Measurements from ENCODE around the gene PTPRCAP. TPM values are rescaled to one million over a fixed set of nuclear protein-coding genes. Genes with fewer than 3 reads are reported as not detected.

Gene PTPRCAP
- total RNA-seq, 1 experiment from 2014 or later: 0.15 TPM

DNA sequence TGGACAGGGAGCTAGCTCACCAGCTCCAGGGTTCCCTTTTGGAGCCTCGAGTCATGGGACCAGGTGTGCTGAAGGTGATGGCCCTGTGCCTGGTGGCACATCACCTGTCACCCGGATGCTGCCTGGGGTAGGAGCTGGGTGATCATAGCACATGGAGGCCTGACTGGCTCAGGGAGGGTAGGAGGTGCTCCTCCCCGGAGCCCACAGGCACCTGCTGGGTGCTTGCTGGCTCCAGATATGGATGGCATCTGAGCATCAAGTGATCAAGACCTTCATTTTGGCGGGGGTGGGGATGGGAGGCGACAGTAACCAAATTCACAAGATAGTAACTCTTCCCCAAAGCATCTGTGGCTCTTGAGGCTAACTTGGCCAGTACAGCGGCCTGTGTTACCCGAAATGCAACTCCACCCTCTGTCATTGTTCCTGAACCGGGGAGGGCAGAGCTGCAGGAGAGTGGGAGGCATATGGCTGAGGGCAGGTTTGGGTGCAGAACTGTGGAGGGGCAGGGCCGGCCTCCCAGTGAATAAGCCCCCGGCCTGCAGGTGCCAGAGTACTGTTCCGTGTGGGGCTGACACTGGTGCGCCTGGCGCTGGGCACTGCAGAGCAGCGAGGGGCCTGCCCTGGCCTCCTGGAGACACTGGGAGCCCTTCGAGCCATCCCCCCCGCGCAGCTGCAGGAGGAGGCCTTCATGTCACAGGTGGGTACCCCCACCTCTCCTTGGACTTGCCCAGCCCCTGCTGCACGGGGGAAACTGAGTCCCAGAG is 28.9 kb downstream of the PTPRCAP start:
- no peaks in the 10 kb centered on the region for H3K27me3 ChIP-seq (ENCODE audit: low read length)
- H3K4me2 ChIP-seq (ENCODE audit: low read length): no peak overlapping the region
- H3K27ac ChIP-seq (ENCODE audit: low read length): no peak overlapping the region
- POLR2A ChIA-PET (ENCODE audit: unreplicated experiment): interaction anchor here (0.7 kb wide), 1 partner anchor 114 kb away, joined by 4 read pairs; no protein-coding TSS in a partner anchor
- H3K4me1 ChIP-seq (ENCODE audit: insufficient read depth, low read length): no peaks in the 10 kb centered on the region; the same call in 1 of the 2 replicates
- H3K9me2 ChIP-seq (replicated peaks; ENCODE audit: low read length): no peaks in the 10 kb centered on the region
- no peaks in the 10 kb centered on the region for H3K9me3 ChIP-seq (ENCODE audit: low read length)
- no peaks in the 10 kb centered on the region for H3K36me3 ChIP-seq (ENCODE audit: low read depth, low read length)
- CTCF ChIA-PET: no interaction called here
- no peak for TF ChIP-seq EZH2phosphoT487 (IDR thresholded peaks at IDR 0.05; ENCODE audit: borderline replicate concordance, low read length)
- TF ChIP-seq, protein P1, sequence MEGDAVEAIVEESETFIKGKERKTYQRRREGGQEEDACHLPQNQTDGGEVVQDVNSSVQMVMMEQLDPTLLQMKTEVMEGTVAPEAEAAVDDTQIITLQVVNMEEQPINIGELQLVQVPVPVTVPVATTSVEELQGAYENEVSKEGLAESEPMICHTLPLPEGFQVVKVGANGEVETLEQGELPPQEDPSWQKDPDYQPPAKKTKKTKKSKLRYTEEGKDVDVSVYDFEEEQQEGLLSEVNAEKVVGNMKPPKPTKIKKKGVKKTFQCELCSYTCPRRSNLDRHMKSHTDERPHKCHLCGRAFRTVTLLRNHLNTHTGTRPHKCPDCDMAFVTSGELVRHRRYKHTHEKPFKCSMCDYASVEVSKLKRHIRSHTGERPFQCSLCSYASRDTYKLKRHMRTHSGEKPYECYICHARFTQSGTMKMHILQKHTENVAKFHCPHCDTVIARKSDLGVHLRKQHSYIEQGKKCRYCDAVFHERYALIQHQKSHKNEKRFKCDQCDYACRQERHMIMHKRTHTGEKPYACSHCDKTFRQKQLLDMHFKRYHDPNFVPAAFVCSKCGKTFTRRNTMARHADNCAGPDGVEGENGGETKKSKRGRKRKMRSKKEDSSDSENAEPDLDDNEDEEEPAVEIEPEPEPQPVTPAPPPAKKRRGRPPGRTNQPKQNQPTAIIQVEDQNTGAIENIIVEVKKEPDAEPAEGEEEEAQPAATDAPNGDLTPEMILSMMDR (conservative IDR thresholded peaks at IDR 0.05; ENCODE audit: low read depth, low read length): no peak
- TF ChIP-seq EZH2 (IDR thresholded peaks at IDR 0.05; ENCODE audit: low read length, unreplicated experiment): no peak
- no peaks in the 10 kb centered on the region for H3F3A ChIP-seq (ENCODE audit: low read length, unreplicated experiment)
- no TSS peak for BruUV-seq (replicated peaks)
- DNase-seq (no peak), ATAC-seq (no peak)
- no peaks in the 10 kb centered on the region for H4K20me1 ChIP-seq (ENCODE audit: low read length)
- no peaks in the 10 kb centered on the region for H3K79me2 ChIP-seq (ENCODE audit: low read length)
- H3K4me3 ChIP-seq (ENCODE audit: low read length): no peak overlapping the region
- intact Hi-C loops (cut with micrococcal nuclease): no loop called here
- no peak overlapping the region for H2AFZ ChIP-seq (ENCODE audit: low read length)
- no peak overlapping the region for H3K9ac ChIP-seq (ENCODE audit: low read length)

DNA sequence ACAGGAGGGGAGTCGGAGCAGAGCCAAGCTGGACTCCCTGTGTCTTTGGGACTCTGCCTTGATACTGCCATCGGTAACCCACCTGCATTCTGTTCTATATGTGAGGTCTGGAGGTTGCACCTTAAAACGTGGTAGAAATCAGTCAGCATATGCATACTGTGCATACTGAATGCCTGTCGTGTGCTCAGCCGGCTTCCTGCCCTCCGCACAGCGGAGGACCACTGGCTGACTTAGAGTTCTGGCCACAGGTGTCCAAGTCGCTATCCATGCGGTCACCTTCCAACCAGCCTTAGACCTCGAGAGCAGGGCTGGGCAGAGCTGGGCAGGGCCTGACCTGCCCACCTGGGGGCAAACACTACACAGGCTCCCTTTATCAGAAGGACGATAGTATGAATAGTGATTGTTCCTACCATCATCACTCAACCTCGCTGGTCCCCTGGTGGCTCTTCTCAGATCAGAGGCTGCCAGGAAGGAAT is 29.8 kb downstream of the PTPRCAP start:
- ChIA-PET POLR2A (ENCODE audit: unreplicated experiment) (no interaction called here), CTCF (no interaction called here)
- no peak for ATAC-seq
- H3K9ac ChIP-seq (ENCODE audit: low read length): no peak overlapping the region
- no peaks in the 10 kb centered on the region for H3K36me3 ChIP-seq (ENCODE audit: low read depth, low read length)
- H3F3A ChIP-seq (ENCODE audit: low read length, unreplicated experiment): no peaks in the 10 kb centered on the region
- no peaks in the 10 kb centered on the region for H3K9me3 ChIP-seq (ENCODE audit: low read length)
- H3K9me2 ChIP-seq (replicated peaks; ENCODE audit: low read length): no peaks in the 10 kb centered on the region
- no peaks in the 10 kb centered on the region; the same call in 1 of the 2 replicates for H3K4me1 ChIP-seq (ENCODE audit: insufficient read depth, low read length)
- no peak overlapping the region for H3K27ac ChIP-seq (ENCODE audit: low read length)
- no peak overlapping the region for H3K4me2 ChIP-seq (ENCODE audit: low read length)
- no peak overlapping the region for H3K4me3 ChIP-seq (ENCODE audit: low read length)
- no peak overlapping the region for H2AFZ ChIP-seq (ENCODE audit: low read length)
- TF ChIP-seq EZH2 (IDR thresholded peaks at IDR 0.05; ENCODE audit: low read length, unreplicated experiment) (no peak), EZH2phosphoT487 (IDR thresholded peaks at IDR 0.05; ENCODE audit: borderline replicate concordance, low read length) (no peak)
- TF ChIP-seq, protein P1 (conservative IDR thresholded peaks at IDR 0.05; ENCODE audit: low read depth, low read length): no peak
- H3K79me2 ChIP-seq (ENCODE audit: low read length): no peaks in the 10 kb centered on the region
- intact Hi-C loops (cut with micrococcal nuclease): no loop called here
- H4K20me1 ChIP-seq (ENCODE audit: low read length): no peaks in the 10 kb centered on the region
- no TSS peak for BruUV-seq (replicated peaks)
- H3K27me3 ChIP-seq (ENCODE audit: low read length): no peaks in the 10 kb centered on the region
- DNase-seq: no peak
